Panc1 (cell line): ENCODE data around the gene ACCS.

Experiments
- POLR2AphosphoS5 ChIP-seq: IDR thresholded peaks from 2 replicates; pipeline ENCODE4 v1.6.1; 2012; ENCODE audit warnings: mild to moderate bottlenecking, low read depth, low read length, moderate library complexity
- TF ChIP-seq, protein P1 (sequence below): fragments of 450-650 bp; IDR thresholded peaks from 2 replicates; pipeline ENCODE4 v1.5.1; 2017; ENCODE audit warnings: mild to moderate bottlenecking
- TF ChIP-seq, protein P2 (sequence below), 2 experiments: IDR thresholded peaks; 2 replicates each; pipeline ENCODE4 v1.6.1; 2011 to 2012; ENCODE audit warnings: low read depth in 2 of 2, control low read depth in 1 of 2, low read length in 1 of 2, mild to moderate bottlenecking in 1 of 2, moderate library complexity in 1 of 2; ENCODE audit not compliant: insufficient read depth in 1 of 2

DNA sequence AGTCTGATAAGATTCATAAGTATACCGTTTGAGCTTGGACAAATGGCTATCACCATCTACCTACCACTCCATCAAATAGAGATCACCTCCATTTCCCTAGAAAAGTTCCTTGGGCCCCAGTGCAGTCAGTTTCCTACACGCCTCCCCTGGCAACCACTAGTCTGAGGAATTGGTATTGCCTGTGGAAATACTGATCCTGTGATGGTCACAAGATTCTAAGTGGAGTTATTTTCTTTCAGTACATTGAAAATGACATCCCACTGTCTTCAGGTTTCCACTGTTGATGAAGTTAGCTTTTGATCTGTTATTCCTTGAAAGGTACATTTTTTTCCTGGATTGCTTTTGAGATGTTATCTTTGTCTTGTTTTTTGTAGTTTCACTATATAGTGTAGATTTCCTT, 22.9 kb upstream of the ACCS start:
- TF ChIP-seq, protein P1, sequence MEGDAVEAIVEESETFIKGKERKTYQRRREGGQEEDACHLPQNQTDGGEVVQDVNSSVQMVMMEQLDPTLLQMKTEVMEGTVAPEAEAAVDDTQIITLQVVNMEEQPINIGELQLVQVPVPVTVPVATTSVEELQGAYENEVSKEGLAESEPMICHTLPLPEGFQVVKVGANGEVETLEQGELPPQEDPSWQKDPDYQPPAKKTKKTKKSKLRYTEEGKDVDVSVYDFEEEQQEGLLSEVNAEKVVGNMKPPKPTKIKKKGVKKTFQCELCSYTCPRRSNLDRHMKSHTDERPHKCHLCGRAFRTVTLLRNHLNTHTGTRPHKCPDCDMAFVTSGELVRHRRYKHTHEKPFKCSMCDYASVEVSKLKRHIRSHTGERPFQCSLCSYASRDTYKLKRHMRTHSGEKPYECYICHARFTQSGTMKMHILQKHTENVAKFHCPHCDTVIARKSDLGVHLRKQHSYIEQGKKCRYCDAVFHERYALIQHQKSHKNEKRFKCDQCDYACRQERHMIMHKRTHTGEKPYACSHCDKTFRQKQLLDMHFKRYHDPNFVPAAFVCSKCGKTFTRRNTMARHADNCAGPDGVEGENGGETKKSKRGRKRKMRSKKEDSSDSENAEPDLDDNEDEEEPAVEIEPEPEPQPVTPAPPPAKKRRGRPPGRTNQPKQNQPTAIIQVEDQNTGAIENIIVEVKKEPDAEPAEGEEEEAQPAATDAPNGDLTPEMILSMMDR = no peak
- TF ChIP-seq, protein P2, sequence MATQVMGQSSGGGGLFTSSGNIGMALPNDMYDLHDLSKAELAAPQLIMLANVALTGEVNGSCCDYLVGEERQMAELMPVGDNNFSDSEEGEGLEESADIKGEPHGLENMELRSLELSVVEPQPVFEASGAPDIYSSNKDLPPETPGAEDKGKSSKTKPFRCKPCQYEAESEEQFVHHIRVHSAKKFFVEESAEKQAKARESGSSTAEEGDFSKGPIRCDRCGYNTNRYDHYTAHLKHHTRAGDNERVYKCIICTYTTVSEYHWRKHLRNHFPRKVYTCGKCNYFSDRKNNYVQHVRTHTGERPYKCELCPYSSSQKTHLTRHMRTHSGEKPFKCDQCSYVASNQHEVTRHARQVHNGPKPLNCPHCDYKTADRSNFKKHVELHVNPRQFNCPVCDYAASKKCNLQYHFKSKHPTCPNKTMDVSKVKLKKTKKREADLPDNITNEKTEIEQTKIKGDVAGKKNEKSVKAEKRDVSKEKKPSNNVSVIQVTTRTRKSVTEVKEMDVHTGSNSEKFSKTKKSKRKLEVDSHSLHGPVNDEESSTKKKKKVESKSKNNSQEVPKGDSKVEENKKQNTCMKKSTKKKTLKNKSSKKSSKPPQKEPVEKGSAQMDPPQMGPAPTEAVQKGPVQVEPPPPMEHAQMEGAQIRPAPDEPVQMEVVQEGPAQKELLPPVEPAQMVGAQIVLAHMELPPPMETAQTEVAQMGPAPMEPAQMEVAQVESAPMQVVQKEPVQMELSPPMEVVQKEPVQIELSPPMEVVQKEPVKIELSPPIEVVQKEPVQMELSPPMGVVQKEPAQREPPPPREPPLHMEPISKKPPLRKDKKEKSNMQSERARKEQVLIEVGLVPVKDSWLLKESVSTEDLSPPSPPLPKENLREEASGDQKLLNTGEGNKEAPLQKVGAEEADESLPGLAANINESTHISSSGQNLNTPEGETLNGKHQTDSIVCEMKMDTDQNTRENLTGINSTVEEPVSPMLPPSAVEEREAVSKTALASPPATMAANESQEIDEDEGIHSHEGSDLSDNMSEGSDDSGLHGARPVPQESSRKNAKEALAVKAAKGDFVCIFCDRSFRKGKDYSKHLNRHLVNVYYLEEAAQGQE (IDR thresholded peaks at IDR 0.05; ENCODE audit: insufficient read depth in 1 of 2, low read depth in 2 of 2, low read length in 1 of 2) = no peak
- no peak for TF ChIP-seq POLR2AphosphoS5
